HEK293T (cell line): Measurements from ENCODE around the gene ZP1.

Experiments used
- BHLHE40 ChIP-seq: fragments of 450-650 bp; IDR thresholded peaks from 2 replicates; pipeline ENCODE4 v1.6.1; 2016; ENCODE audit warnings: mild to moderate bottlenecking, moderate library complexity, borderline replicate concordance
- ELF4 ChIP-seq: fragments of 450-650 bp; IDR thresholded peaks from 2 replicates; pipeline ENCODE4 v1.6.1; 2017; ENCODE audit warnings: antibody characterized with exemption
- FOXA1 ChIP-seq: fragments of 450-650 bp; IDR thresholded peaks from 2 replicates; pipeline ENCODE4 v1.6.1; 2016; ENCODE audit warnings: mild to moderate bottlenecking
- NFRKB ChIP-seq: fragments of 450-650 bp; IDR thresholded peaks from 2 replicates; pipeline ENCODE4 v1.6.1; 2016; ENCODE audit warnings: mild to moderate bottlenecking, moderate library complexity

- TF ChIP-seq BHLHE40 (no peak), FOXA1 (no peak), ELF4 (no peak), NFRKB (no peak)
Measured at GRCh38 chr11:60855726-60856633, 11.4 kb upstream of the ZP1 start, which contains the start of gene PTGDR2.
